ENCODE data around the gene SMIM22.

SMIM22 gene

GRCh38 chr16:4795181-4795827 lies at the start of gene SMIM22:
Gene SMIM22 (plus strand): TSS chr16:4795369. CDS start chr16:4795735, 366 bp downstream.
- no peak for DNase-seq (ENCODE audit: low read depth)
- no peaks in the 10 kb centered on the region for H3K9me3 ChIP-seq (ENCODE audit: control insufficient read depth, low read length)
- no peaks in the 10 kb centered on the region for H3K4me1 ChIP-seq (ENCODE audit: control insufficient read depth, insufficient read depth, low read length)
- H3K36me3 ChIP-seq (ENCODE audit: control insufficient read depth, insufficient read depth, low read length, severe bottlenecking): no peaks in the 10 kb centered on the region
- H3K9ac ChIP-seq (ENCODE audit: low read length): no peak within 1 kb of the TSS
- H3K4me3 ChIP-seq (ENCODE audit: low read length): no peak within 1 kb of the TSS
- H3K27me3 ChIP-seq (replicated peaks; ENCODE audit: control insufficient read depth, insufficient read depth, low read length): peaks cover 9% of the 10 kb centered on the region

GRCh38 chr16:4746215-4746614 lies 49.0 kb upstream of the SMIM22 start:
- peaks cover 20% of the 10 kb centered on the region for H3K4me1 ChIP-seq (ENCODE audit: control insufficient read depth, insufficient read depth, low read length)
- no peak for DNase-seq (ENCODE audit: low read depth)
- H3K9me3 ChIP-seq (ENCODE audit: control insufficient read depth, low read length): no peaks in the 10 kb centered on the region
- no peak overlapping the region for H3K4me3 ChIP-seq (ENCODE audit: low read length)
- no peaks in the 10 kb centered on the region for H3K27me3 ChIP-seq (replicated peaks; ENCODE audit: control insufficient read depth, insufficient read depth, low read length)
- peaks cover 6% of the 10 kb centered on the region for H3K36me3 ChIP-seq (ENCODE audit: control insufficient read depth, insufficient read depth, low read length, severe bottlenecking)
- H3K9ac ChIP-seq (ENCODE audit: low read length): no peak overlapping the region

GRCh38 chr16:4746991-4747574 lies 48.1 kb upstream of the SMIM22 start:
- no peaks in the 10 kb centered on the region for H3K9me3 ChIP-seq (ENCODE audit: control insufficient read depth, low read length)
- no peak for DNase-seq (ENCODE audit: low read depth)
- H3K4me1 ChIP-seq (ENCODE audit: control insufficient read depth, insufficient read depth, low read length): peaks cover 20% of the 10 kb centered on the region
- peaks cover 15% of the 10 kb centered on the region for H3K36me3 ChIP-seq (ENCODE audit: control insufficient read depth, insufficient read depth, low read length, severe bottlenecking)
- peak overlapping the region; percentile 3 for H3K4me3 ChIP-seq (ENCODE audit: low read length)
- H3K27me3 ChIP-seq (replicated peaks; ENCODE audit: control insufficient read depth, insufficient read depth, low read length): no peaks in the 10 kb centered on the region
- H3K9ac ChIP-seq (ENCODE audit: low read length): peak overlapping the region; percentile 33

- no peaks in the 10 kb centered on the region for H3K27me3 ChIP-seq (replicated peaks; ENCODE audit: control insufficient read depth, insufficient read depth, low read length)
- peaks cover 25% of the 10 kb centered on the region for H3K36me3 ChIP-seq (ENCODE audit: control insufficient read depth, insufficient read depth, low read length, severe bottlenecking)
- no peak for DNase-seq (ENCODE audit: low read depth)
- no peak overlapping the region for H3K4me3 ChIP-seq (ENCODE audit: low read length)
- peaks cover 20% of the 10 kb centered on the region for H3K4me1 ChIP-seq (ENCODE audit: control insufficient read depth, insufficient read depth, low read length)
- H3K9me3 ChIP-seq (ENCODE audit: control insufficient read depth, low read length): no peaks in the 10 kb centered on the region
- no peak overlapping the region for H3K9ac ChIP-seq (ENCODE audit: low read length)
Measured at GRCh38 chr16:4747906-4748681, 47.1 kb upstream of the SMIM22 start.

- peaks cover 15% of the 10 kb centered on the region for H3K4me1 ChIP-seq (ENCODE audit: control insufficient read depth, insufficient read depth, low read length)
Measured at GRCh38 chr16:4748682-4749411, 46.3 kb upstream of the SMIM22 start.

GRCh38 chr16:4749700-4750257 lies 45.4 kb upstream of the SMIM22 start:
- Histone ChIP-seq H3K4me1 (ENCODE audit: control insufficient read depth, insufficient read depth, low read length) (peaks cover 15% of the 10 kb centered on the region), H3K4me3 (ENCODE audit: low read length) (no peak overlapping the region), H3K27me3 (replicated peaks; ENCODE audit: control insufficient read depth, insufficient read depth, low read length) (no peaks in the 10 kb centered on the region), H3K9ac (ENCODE audit: low read length) (no peak overlapping the region), H3K9me3 (ENCODE audit: control insufficient read depth, low read length) (no peaks in the 10 kb centered on the region), H3K36me3 (ENCODE audit: control insufficient read depth, insufficient read depth, low read length, severe bottlenecking) (peaks cover 36% of the 10 kb centered on the region)
- DNase-seq (ENCODE audit: low read depth): no peak

More at GRCh38 chr16:4748682-4749411, 46.3 kb upstream of the SMIM22 start:
- H3K9me3 ChIP-seq (ENCODE audit: control insufficient read depth, low read length): no peaks in the 10 kb centered on the region
- H3K9ac ChIP-seq (ENCODE audit: low read length): no peak overlapping the region
- no peaks in the 10 kb centered on the region for H3K27me3 ChIP-seq (replicated peaks; ENCODE audit: control insufficient read depth, insufficient read depth, low read length)
- peaks cover 32% of the 10 kb centered on the region for H3K36me3 ChIP-seq (ENCODE audit: control insufficient read depth, insufficient read depth, low read length, severe bottlenecking)
- H3K4me3 ChIP-seq (ENCODE audit: low read length): no peak overlapping the region
- no peak for DNase-seq (ENCODE audit: low read depth)

GRCh38 chr16:4750896-4751295 lies 44.3 kb upstream of the SMIM22 start:
- H3K4me1 ChIP-seq (ENCODE audit: control insufficient read depth, insufficient read depth, low read length): peaks cover 15% of the 10 kb centered on the region
- H3K4me3 ChIP-seq (ENCODE audit: low read length): no peak overlapping the region
- H3K9me3 ChIP-seq (ENCODE audit: control insufficient read depth, low read length): no peaks in the 10 kb centered on the region
- no peaks in the 10 kb centered on the region for H3K27me3 ChIP-seq (replicated peaks; ENCODE audit: control insufficient read depth, insufficient read depth, low read length)
- H3K9ac ChIP-seq (ENCODE audit: low read length): no peak overlapping the region
- DNase-seq (ENCODE audit: low read depth): no peak
- H3K36me3 ChIP-seq (ENCODE audit: control insufficient read depth, insufficient read depth, low read length, severe bottlenecking): peaks cover 45% of the 10 kb centered on the region

GRCh38 chr16:4752351-4753100 lies 42.6 kb upstream of the SMIM22 start:
- H3K36me3 ChIP-seq (ENCODE audit: control insufficient read depth, insufficient read depth, low read length, severe bottlenecking): peaks cover 55% of the 10 kb centered on the region
- DNase-seq (ENCODE audit: low read depth): no peak
- H3K9ac ChIP-seq (ENCODE audit: low read length): no peak overlapping the region
- no peak overlapping the region for H3K4me3 ChIP-seq (ENCODE audit: low read length)
- no peaks in the 10 kb centered on the region for H3K9me3 ChIP-seq (ENCODE audit: control insufficient read depth, low read length)
- no peaks in the 10 kb centered on the region for H3K27me3 ChIP-seq (replicated peaks; ENCODE audit: control insufficient read depth, insufficient read depth, low read length)
- peaks cover 4% of the 10 kb centered on the region for H3K4me1 ChIP-seq (ENCODE audit: control insufficient read depth, insufficient read depth, low read length)

- no peaks in the 10 kb centered on the region for H3K4me1 ChIP-seq (ENCODE audit: control insufficient read depth, insufficient read depth, low read length)
- no peak overlapping the region for H3K4me3 ChIP-seq (ENCODE audit: low read length)
- H3K36me3 ChIP-seq (ENCODE audit: control insufficient read depth, insufficient read depth, low read length, severe bottlenecking): peaks cover 59% of the 10 kb centered on the region
Measured at GRCh38 chr16:4753227-4753626, 41.9 kb upstream of the SMIM22 start.

GRCh38 chr16:4754865-4755264 lies 40.3 kb upstream of the SMIM22 start:
- Histone ChIP-seq H3K4me3 (ENCODE audit: low read length) (no peak overlapping the region), H3K9me3 (ENCODE audit: control insufficient read depth, low read length) (no peaks in the 10 kb centered on the region), H3K9ac (ENCODE audit: low read length) (no peak overlapping the region), H3K4me1 (ENCODE audit: control insufficient read depth, insufficient read depth, low read length) (no peaks in the 10 kb centered on the region), H3K27me3 (replicated peaks; ENCODE audit: control insufficient read depth, insufficient read depth, low read length) (no peaks in the 10 kb centered on the region), H3K36me3 (ENCODE audit: control insufficient read depth, insufficient read depth, low read length, severe bottlenecking) (peaks cover 75% of the 10 kb centered on the region)
- no peak for DNase-seq (ENCODE audit: low read depth)

More at GRCh38 chr16:4753227-4753626, 41.9 kb upstream of the SMIM22 start:
- no peak overlapping the region for H3K9ac ChIP-seq (ENCODE audit: low read length)
- no peaks in the 10 kb centered on the region for H3K9me3 ChIP-seq (ENCODE audit: control insufficient read depth, low read length)
- DNase-seq (ENCODE audit: low read depth): no peak
- no peaks in the 10 kb centered on the region for H3K27me3 ChIP-seq (replicated peaks; ENCODE audit: control insufficient read depth, insufficient read depth, low read length)
